Measurements from ENCODE around the gene KHSRP. TPM values are rescaled to one million over a fixed set of nuclear protein-coding genes. Genes with fewer than 3 reads are reported as not detected.
A peak's percentile ranks its signal among the peaks of the same experiment; 100 is the strongest.

KHSRP gene
- total RNA-seq, 1 donor from 2014 or later: 136 TPM

DNA sequence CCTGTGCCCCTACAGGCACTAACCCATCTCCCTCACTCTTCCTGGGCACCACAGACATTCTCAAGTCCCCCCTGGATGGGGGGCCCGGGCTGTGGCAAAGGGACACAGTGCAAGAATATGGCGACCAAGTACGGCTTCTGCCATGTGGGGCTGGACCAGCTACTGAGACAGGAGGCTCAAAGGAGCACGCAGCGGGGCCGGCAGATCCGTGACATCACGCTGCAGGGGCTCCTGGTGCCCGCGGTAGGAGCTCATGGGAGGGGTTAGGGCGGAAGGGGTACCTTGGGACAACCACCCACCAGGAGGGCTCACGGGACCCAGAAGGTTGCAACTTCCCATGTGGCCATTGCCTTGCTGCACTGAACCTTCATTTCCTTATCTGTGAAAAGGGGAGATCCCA lies 28.3 kb downstream of the KHSRP start:
- Mint-ChIP-seq H3K27ac (no peak overlapping the region), H3K4me3 (no peak overlapping the region), H3K27me3 (ENCODE audit: insufficient read depth, low read depth) (peaks cover 8% of the 10 kb centered on the region), H3K9me3 (no peaks in the 10 kb centered on the region), H3K4me1 (peaks cover 22% of the 10 kb centered on the region), H3K36me3 (peaks cover 2% of the 10 kb centered on the region)
- Histone ChIP-seq H3K27ac (no peak overlapping the region), H3K9ac (no peak overlapping the region), H3F3A (ENCODE audit: low read depth) (peaks cover 14% of the 10 kb centered on the region), H3K79me2 (ENCODE audit: low read depth) (peaks cover 16% of the 10 kb centered on the region), H2AFZ (replicated peaks) (no peak overlapping the region), H3K4me3 (no peak overlapping the region), H4K20me1 (ENCODE audit: low read depth) (no peaks in the 10 kb centered on the region), H3K4me2 (no peak overlapping the region), H3K36me3 (no peaks in the 10 kb centered on the region), H3K4me1 (peaks cover 13% of the 10 kb centered on the region), H3K27me3 (no peaks in the 10 kb centered on the region), H3K9me3 (ENCODE audit: low read depth) (no peaks in the 10 kb centered on the region)
- no peak for TF ChIP-seq EZH2phosphoT487 (IDR thresholded peaks at IDR 0.05)
- TF ChIP-seq, protein P1, sequence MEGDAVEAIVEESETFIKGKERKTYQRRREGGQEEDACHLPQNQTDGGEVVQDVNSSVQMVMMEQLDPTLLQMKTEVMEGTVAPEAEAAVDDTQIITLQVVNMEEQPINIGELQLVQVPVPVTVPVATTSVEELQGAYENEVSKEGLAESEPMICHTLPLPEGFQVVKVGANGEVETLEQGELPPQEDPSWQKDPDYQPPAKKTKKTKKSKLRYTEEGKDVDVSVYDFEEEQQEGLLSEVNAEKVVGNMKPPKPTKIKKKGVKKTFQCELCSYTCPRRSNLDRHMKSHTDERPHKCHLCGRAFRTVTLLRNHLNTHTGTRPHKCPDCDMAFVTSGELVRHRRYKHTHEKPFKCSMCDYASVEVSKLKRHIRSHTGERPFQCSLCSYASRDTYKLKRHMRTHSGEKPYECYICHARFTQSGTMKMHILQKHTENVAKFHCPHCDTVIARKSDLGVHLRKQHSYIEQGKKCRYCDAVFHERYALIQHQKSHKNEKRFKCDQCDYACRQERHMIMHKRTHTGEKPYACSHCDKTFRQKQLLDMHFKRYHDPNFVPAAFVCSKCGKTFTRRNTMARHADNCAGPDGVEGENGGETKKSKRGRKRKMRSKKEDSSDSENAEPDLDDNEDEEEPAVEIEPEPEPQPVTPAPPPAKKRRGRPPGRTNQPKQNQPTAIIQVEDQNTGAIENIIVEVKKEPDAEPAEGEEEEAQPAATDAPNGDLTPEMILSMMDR (IDR thresholded peaks at IDR 0.05): no peak
- TF ChIP-seq EZH2 (IDR thresholded peaks at IDR 0.05): no peak
- DNase-seq (ENCODE audit: low spot score): no peak

DNA sequence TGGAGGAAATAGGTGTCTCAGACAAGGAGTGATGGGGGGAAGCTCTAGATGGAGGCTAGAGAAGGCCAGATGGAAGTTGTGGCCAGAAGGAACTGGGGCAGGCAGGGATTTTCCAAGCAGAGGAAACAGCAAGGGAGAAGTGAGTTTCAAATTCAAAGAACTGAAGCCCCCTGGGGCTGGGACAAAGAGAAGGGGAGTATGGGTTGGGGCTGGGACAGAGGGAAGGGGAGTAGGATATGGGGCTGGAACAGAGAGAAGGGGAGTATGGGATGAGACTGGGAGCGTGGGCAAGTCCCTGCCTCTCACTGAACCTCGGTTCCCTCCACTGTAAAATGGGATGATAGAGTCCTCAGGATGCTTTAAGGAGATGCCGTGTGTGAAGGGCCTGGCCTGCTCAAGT lies 29.8 kb downstream of the KHSRP start:
- H3F3A ChIP-seq (ENCODE audit: low read depth): peaks cover 14% of the 10 kb centered on the region
- H3K79me2 ChIP-seq (ENCODE audit: low read depth): peaks cover 25% of the 10 kb centered on the region
- peak overlapping the region; percentile 98 for H3K27ac Mint-ChIP-seq
- no peaks in the 10 kb centered on the region for H3K36me3 ChIP-seq
- no peaks in the 10 kb centered on the region for H3K9me3 Mint-ChIP-seq
- H3K4me3 ChIP-seq: no peak overlapping the region
- H3K9me3 ChIP-seq (ENCODE audit: low read depth): no peaks in the 10 kb centered on the region
- peak overlapping the region; percentile 96 for H3K4me3 Mint-ChIP-seq
- no peaks in the 10 kb centered on the region for H4K20me1 ChIP-seq (ENCODE audit: low read depth)
- peaks cover 5% of the 10 kb centered on the region for H3K27me3 Mint-ChIP-seq (ENCODE audit: insufficient read depth, low read depth)
- peaks cover 5% of the 10 kb centered on the region for H3K36me3 Mint-ChIP-seq
- no peak overlapping the region for H3K9ac ChIP-seq
- H2AFZ ChIP-seq (replicated peaks): no peak overlapping the region
- H3K4me2 ChIP-seq: peak overlapping the region; percentile 42
- peaks cover 13% of the 10 kb centered on the region for H3K4me1 ChIP-seq
- no peaks in the 10 kb centered on the region for H3K27me3 ChIP-seq
- DNase-seq (ENCODE audit: low spot score): no peak
- TF ChIP-seq EZH2 (IDR thresholded peaks at IDR 0.05) (no peak), EZH2phosphoT487 (IDR thresholded peaks at IDR 0.05) (no peak)
- TF ChIP-seq, protein P1 (IDR thresholded peaks at IDR 0.05): no peak
- no peak overlapping the region for H3K27ac ChIP-seq
- H3K4me1 Mint-ChIP-seq: peaks cover 22% of the 10 kb centered on the region

DNA sequence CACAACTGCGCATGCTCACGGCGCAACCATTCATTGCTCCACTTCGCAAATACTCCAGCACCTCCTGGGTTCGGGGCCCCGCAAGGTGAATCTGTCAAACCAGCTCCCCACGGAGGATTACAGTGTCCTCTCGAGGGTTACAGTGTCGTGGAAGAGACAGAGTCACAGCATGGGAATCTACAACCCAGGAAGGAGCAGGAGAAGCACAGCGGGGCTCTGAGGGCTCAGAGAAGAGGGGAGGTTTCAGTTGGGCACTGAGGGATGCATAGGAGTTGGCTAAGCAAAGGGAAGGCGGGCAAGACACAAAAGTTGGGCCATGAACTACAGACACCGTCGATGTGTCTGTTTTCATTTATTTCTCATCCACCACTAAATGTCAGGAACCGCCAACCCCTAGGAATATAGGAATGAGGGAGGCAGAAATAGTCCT lies 30.6 kb downstream of the KHSRP start:
- H3K36me3 Mint-ChIP-seq: peaks cover 5% of the 10 kb centered on the region
- Histone ChIP-seq H3K27me3 (no peaks in the 10 kb centered on the region), H3K27ac (peak overlapping the region; percentile 3), H3K4me2 (peak overlapping the region; percentile 91), H2AFZ (replicated peaks) (peak overlapping the region; percentile 54), H3K4me1 (peaks cover 13% of the 10 kb centered on the region), H3F3A (ENCODE audit: low read depth) (peaks cover 14% of the 10 kb centered on the region), H3K9ac (no peak overlapping the region), H3K4me3 (peak overlapping the region; percentile 68), H4K20me1 (ENCODE audit: low read depth) (no peaks in the 10 kb centered on the region), H3K79me2 (ENCODE audit: low read depth) (peaks cover 25% of the 10 kb centered on the region), H3K9me3 (ENCODE audit: low read depth) (no peaks in the 10 kb centered on the region), H3K36me3 (no peaks in the 10 kb centered on the region)
- H3K9me3 Mint-ChIP-seq: no peaks in the 10 kb centered on the region
- H3K4me3 Mint-ChIP-seq: peak overlapping the region; percentile 96
- TF ChIP-seq EZH2 (IDR thresholded peaks at IDR 0.05) (no peak), EZH2phosphoT487 (IDR thresholded peaks at IDR 0.05) (no peak)
- TF ChIP-seq, protein P1 (IDR thresholded peaks at IDR 0.05): no peak
- DNase-seq (ENCODE audit: low spot score): no peak
- peak overlapping the region; percentile 97 for H3K27ac Mint-ChIP-seq
- peaks cover 5% of the 10 kb centered on the region for H3K27me3 Mint-ChIP-seq (ENCODE audit: insufficient read depth, low read depth)
- H3K4me1 Mint-ChIP-seq: peaks cover 22% of the 10 kb centered on the region
